LoVo (cell line): ENCODE data around the gene TEAD2.

Experiments
- DNase-seq: peaks from one replicate; pipeline ENCODE4 v3.0.0-alpha.2; 2016; ENCODE audit warnings: low spot score

TEAD2 gene

DNA sequence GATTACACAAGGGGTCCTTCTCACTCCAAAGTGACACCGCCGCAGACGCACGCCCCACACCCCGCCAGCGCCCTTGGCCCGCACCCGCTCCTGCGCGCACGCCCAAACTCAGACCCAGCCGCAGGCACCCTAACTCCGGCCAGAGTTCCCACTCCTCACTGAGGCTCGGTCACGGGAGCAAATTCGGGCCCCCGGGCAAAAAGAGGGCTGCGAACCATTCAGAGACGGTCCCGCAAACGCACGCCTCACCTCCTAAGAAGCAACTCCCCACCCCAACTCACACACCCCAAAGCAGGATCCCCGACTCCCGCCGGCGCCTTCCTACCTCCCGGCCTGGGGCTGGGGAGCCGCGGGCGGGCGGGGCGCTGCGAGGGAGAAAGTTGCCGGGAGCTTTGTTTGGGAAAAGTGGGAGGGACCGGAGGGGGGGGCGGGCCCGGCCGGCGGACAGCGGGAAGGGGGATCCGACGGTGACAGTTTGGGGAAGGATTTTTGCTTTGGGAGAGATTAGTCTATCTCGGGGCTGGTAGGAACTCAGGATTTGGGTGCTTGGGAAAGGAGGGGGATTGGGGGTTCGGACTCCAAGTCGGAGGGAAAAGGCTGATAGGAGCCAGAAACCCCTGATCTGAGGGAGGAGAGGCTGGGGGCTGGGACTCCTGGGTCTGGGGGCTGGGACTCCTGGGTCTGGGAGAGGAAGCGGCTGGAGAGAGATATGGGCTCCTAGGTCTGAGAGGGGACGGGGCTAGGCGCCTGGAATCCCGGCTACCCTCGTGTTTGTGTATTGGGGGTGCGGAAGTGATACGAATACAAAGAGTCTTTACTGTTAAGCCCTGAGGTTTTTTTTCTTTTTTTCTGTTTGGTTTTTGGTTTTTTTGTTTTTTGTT is at the start of gene TEAD2:
Gene TEAD2 (minus strand): TSS at position 369 of the 881 bp plus-strand sequence. CDS start 2,341 bp downstream, outside the sequence.
- peak; percentile 26 for DNase-seq

- no peak for DNase-seq
Observed at GRCh38 chr19:49411681-49412326, 49.6 kb upstream of the TEAD2 start.

DNA sequence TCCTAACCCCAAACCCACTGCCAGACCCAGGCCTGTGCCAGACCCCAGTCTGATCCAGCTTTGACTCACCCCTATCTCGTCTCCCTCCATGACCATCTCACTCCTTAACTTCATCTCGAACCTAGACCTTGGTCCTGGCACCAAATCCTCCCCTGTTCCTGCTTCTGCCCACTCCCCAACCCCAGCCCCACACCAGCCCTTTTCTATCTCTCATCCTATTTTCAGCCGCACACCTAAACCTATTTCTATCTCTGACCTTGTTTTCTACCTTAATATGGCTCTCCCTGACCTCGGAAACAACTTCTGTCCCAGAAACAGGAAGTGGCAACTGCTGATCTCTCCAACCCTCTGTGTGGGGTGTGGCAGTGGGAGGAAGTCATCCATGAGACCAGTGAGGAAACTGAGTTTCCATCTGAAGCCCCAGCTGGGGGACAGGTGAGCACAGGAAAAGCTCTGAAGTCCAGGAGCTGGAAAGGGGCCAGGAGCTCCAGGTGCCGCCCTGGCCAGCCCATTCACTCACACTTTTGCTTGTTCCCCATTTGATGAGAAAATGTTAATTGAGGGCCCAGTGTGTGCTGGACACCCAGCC is 47.3 kb upstream of the TEAD2 start:
- no peak for DNase-seq

- DNase-seq = no peak
Observed at GRCh38 chr19:49408816-49409440, 46.7 kb upstream of the TEAD2 start.

GRCh38 chr19:49407482-49408015 is 45.3 kb upstream of the TEAD2 start:
- DNase-seq = no peak

- no peak for DNase-seq
Observed at GRCh38 chr19:49407079-49407478, 44.9 kb upstream of the TEAD2 start.

GRCh38 chr19:49403404-49404187 is 41.4 kb upstream of the TEAD2 start:
- DNase-seq = no peak

DNA sequence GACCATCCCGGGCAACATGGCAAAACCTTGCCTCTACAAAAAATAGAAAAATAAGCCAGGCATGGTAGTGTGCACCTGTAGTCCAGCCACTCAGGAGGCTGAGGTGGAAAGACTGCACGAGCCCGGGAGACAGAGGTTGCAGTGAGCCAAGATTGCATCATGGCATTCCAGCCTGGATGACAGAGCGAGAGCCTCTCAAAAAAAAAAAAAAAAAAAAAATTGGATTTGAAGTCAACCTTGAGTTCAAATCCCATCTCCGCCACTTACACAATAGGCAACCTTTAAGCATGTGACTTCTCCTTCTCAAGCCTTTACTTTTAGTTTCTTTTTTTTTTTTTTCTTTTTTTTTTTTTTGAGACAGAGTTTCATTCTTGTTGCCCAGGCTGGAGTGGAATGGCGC is 37.8 kb upstream of the TEAD2 start:
- no peak for DNase-seq

DNA sequence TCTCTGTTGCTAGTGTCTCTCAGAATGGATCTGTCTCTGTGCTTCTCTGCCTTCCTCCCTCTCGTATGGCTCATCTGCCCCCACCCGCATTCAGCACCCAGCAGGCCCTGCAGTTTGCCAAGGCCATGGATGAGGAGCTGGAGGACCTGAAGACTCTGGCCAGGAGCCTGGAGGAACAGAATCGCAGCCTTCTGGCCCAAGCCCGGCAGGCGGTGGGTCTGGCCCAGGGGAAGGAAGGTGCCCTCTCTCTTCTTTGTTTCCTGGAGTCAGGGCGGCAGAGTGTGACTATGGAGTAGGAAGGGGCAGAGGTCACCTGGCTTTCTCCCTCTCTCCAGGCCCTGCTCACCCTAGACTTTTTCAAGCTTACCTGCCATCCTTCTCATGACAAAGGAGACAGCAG is 36.7 kb upstream of the TEAD2 start:
- no peak for DNase-seq

GRCh38 chr19:49398001-49398615 is 35.9 kb upstream of the TEAD2 start:
- DNase-seq = no peak

- DNase-seq = no peak
Observed at GRCh38 chr19:49396738-49397505, 34.7 kb upstream of the TEAD2 start.

DNA sequence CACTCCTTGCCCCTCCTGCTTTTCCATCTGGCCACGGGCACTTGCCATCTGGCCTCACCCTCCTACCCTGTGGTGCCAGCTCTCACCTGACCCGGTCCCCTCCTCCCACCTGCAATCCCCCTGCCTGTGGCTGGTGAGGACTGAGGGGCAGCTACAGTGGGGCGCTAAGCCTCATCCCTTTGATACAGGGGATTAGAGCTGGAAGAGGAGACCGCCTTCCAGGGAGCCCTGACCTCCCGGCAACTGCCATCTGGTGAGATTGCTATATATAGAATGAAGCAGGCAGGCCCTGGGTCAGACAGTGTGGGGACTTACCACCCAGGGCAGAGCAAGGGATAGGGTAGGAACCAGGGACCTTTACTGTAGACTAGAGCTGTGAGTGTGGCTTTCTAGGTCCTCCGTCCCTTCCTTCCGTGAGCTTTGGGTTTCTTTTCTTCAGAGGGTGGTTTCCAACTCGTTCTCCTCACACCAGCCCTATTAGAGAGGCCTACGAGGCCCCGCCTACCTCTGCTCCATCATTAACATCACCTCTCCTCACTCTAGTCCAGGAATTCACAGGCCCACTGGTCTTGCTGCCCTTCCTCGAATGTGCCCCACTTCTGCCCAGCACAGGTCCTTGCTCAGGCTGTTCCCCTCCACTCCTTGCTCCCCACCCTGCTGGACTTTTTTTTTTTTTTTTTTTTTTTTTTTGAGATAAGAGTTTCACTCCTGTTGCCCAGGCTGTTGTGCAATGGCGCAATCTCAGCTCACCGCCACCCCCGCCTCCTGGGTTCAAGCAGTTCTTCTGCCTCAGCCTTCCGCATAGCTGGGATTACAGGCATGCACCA is 33.6 kb upstream of the TEAD2 start:
- no peak for DNase-seq

- no peak for DNase-seq
Observed at GRCh38 chr19:49393881-49394280, 31.7 kb upstream of the TEAD2 start.

- peak; percentile 79 for DNase-seq
Observed at GRCh38 chr19:49391581-49392399, 29.6 kb upstream of the TEAD2 start.

DNA sequence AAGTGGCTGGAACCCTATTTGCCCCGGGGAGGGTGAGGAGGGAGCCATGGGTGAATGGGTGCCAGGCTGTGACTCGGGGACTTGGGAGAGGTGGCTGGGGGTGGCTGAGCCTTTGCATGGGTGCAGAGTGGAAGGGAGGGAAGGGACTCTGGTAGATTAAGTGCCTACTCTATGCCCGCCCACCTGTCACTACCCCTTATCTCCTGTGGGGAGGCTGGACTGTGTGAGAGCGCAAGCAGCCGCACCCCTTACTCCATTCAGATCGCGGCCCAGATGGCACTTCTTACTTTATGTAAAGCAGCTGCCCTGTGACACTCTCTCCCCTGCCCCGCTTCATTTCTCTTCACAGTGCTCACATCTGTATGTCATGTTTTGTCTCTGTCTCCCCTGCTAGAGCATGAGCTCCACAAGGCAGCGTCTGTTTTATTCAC is 28.7 kb upstream of the TEAD2 start:
- DNase-seq = no peak

DNA sequence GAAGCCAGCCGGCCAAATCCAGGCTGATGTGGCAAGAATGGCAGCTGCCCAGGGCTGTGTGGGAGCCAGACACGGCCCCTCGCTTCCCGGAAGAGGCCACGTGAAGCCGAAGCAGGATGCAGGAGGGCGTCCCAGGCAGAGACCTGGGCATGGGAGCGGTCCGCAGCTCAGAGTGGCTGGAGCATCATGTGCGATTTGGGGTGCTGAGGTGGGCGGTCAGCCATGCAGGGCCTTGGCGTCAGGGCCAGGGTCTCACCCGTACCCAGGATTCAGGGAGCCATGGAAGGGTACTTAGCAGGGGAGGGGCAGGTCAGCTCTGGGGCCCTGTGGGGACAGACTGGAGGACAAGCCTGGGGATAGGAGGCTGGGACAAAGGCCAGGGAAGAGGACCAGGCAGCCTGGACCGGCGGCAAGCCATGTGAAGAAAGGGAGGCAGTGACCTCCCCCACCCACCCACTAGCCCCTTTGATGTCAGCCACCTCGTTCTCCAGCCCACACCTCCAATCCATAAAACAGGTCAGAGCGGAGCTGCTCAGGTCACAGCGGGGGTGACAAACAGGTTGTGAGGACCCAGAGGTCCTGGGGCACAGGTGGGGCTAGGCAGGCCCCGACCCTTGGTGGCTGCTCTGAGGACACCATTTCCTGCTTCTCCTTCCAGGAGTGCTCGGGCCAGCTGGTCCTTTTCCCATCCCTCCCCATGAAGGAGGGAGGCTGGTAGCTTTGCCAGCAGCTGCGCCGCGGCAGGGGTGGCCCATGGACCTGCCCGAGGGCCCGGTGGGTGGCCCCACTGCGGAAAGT is 28.1 kb upstream of the TEAD2 start:
- DNase-seq = no peak

- no peak for DNase-seq
Observed at GRCh38 chr19:49389406-49389805, 27.2 kb upstream of the TEAD2 start.
